Fibroblast of pulmonary artery (primary cell): ENCODE measurements around the gene CAMTA1.

Experiments
- DNase-seq: peaks from one replicate; pipeline ENCODE4 v3.0.0-alpha.2; 2010; ENCODE audit warnings: low read depth
- H3K4me3 ChIP-seq: replicated peaks from 2 replicates; pipeline ENCODE4 v1.5.1; 2011; ENCODE audit warnings: low read depth, mild to moderate bottlenecking, control low read depth, low read length, moderate library complexity
- CTCF ChIP-seq: IDR thresholded peaks from 2 replicates; pipeline ENCODE4 v1.5.1; 2011; ENCODE audit warnings: mild to moderate bottlenecking, control low read depth, low read length, inconsistent platforms; ENCODE audit errors: missing control alignments

Gene CAMTA1

GRCh38 chr1:6987940-6988339 lies 202.7 kb downstream of the CAMTA1 start:
- no peak for DNase-seq
- no peak for TF ChIP-seq CTCF
- H3K4me3 ChIP-seq, result no peak overlapping the region

GRCh38 chr1:6988796-6989195 lies 203.5 kb downstream of the CAMTA1 start:
- no peak for TF ChIP-seq CTCF
- no peak overlapping the region for H3K4me3 ChIP-seq
- DNase-seq, result no peak

DNA sequence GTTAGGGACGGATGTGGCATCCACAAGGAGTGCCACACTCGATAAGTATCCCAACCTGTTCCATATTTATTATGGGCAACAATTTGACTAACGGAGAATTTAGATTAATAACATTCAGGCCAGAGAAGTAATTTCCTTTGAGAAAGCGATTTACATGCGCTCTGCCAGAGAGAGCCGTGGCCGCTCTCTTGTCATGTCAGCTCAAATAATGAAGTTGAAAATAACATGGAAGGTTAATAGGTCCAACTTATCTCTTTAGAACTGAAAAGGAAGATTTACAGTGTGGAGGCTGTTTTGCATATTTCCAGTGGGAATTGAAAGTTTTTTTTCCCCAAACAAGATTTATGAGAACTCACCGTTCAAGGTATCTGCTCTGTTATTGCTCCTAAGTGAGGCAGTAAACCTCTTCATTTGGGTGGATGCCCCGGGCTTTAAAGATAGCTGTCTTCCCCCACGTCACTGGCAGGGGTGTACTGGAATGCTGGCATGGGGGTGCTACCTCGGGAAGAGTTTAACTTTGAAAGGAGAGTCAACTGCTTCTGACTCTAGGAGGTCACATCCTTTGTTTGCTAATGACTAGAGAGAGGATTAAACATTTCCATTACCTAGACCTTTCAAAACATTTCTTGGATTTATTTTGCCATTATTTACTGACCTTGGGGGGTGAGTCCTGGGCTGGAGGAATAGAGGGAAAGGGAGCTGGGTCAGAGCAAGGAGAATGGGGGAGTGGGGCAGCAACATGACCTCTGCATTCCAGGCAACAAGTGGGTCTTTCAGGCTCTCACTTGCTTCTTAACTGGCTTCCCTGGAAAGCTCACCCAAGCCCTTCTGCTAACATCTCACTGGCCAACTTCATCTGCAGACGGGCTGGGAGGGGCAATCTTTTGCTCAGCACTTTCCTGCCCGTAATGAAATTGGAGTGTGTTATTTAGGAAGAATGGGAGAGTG lies 204.2 kb downstream of the CAMTA1 start:
- no peak for TF ChIP-seq CTCF
- no peak for DNase-seq
- H3K4me3 ChIP-seq, result no peak overlapping the region

DNA sequence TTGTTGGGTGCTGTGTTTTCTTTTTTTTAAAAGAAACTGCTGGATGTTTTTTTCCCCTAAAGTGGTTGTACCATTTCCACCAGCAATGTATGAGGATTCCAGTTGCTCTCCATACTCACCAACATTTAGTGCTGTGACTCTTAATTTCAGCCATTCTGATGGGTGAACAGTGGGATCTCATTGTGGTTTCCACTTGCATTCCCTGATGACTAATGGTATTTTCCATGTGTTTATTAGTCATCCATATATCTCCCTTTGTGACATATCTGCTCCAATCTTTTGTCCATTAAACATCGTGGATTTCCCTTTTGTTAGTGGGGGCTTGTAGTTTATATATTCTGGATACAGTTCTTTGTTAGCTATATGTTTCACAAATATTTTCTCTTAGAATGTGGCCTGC lies 206.0 kb downstream of the CAMTA1 start:
- no peak overlapping the region for H3K4me3 ChIP-seq
- peak; percentile 53 for DNase-seq
- no peak for TF ChIP-seq CTCF

DNA sequence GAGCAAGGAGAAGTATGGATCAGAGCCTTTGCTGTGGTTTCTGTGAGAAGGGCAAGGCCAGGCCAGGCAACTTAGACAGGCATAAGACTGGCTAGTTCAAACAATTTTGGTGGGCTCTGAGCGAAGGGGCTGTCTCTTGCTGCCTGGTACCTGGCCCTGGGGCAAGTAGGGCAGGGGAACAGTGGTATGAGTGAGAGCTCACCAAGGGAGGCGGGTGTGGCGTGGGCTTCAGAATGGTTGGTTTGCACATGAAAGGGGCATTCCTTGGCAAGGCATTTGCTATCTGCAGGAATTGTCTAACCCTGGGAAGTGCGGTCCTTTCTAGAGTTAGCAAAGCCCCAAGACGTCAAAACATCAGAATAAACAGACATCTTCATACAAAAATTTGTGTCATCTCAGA lies 210.5 kb downstream of the CAMTA1 start:
- H3K4me3 ChIP-seq, result no peak overlapping the region
- DNase-seq, result no peak
- no peak for TF ChIP-seq CTCF

DNA sequence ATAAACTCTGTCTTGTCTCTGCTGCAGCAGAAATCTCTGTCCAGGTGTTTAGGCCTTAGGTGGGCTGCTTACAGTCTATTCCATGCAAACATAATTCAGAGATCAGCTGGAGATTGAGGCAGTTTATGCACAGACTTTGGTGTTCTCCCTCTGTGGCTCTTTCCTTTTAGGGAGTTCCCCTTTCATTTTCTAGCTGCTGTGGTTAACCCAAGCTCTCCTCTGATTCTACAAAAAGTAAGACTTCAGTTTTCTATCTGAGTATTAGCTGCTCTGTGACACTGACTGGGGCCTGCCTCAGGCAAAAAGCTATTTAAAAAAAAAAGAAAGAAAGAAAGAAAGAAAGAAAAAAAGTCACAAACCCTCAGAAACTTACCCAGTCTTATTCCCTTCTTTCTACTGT lies 211.1 kb downstream of the CAMTA1 start:
- no peak for TF ChIP-seq CTCF
- no peak overlapping the region for H3K4me3 ChIP-seq
- DNase-seq, result no peak

DNA sequence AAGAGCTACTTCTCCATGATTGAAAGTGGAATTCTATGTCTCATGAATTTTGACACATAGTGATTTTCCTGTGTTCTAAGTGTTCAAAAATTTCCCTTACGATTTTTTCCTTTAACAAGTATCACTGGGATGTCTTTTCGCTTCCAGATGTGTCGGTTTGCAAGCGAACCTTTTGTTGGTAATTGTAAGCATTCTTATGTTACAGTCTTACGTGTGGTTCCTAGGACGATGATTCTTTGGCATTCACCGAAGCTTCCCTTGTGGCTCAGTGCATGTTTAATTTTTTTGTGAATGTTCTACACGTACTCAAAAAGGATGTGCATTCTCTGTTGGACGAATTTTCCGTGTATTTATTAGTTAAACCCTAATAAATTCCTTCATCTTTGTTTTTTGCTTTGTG lies 211.6 kb downstream of the CAMTA1 start:
- TF ChIP-seq CTCF, result no peak
- no peak for DNase-seq
- no peak overlapping the region for H3K4me3 ChIP-seq
